SU-DHL-6 (cell line): ENCODE data around the gene PTPN11.

Experiments
- CTCF ChIP-seq: fragments of 200-600 bp; sonication (generic); IDR thresholded peaks from one replicate; pipeline ENCODE4 v1.5.1; 2017; ENCODE audit warnings: antibody characterized with exemption, mild to moderate bottlenecking, low read length, moderate library complexity; ENCODE audit not compliant: insufficient read depth, poor library complexity, severe bottlenecking
- EZH2phosphoT487 ChIP-seq: fragments of 200-600 bp; sonication (generic), shearing (Covaris generic); conservative IDR thresholded peaks from 2 replicates; pipeline ENCODE4 v1.6.1; 2018; ENCODE audit warnings: mild to moderate bottlenecking, antibody characterized with exemption, low read length, moderate library complexity, mixed read lengths

- no peak for TF ChIP-seq CTCF
- TF ChIP-seq EZH2phosphoT487 = no peak
These were observed 137.0 kb downstream of the PTPN11 start for GRCh38 chr12:112555621-112556233.
